NCI-H1694 treated with DMSO at 0.1 percent for 48 hours (cell line): ENCODE data around the gene METTL14.

Experiments used
- DNase-seq: peaks from one replicate; lab custom pipeline; 2025; lab: John Stamatoyannopoulos, UW

Gene METTL14

DNA sequence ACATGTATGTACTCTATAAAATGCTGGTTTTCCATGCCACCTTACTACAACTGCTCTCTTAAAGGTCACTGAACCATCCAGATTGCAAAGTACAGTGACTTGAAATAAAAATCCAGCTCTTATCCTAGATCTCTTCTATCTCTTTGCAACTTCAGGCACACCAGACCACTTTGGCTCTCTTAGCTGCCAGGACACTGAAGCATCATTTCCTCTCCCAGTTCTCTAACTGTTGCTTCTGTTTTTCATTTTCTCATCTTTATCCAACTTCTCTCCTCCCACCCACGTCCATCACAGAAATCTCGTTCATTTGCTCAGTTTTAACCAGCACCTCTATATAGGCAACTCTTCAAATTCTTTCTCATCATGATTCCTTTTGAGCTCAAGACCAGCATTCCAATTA lies 74.3 kb downstream of the METTL14 start:
- DNase-seq = no peak

- DNase-seq = no peak
Observed at GRCh38 chr4:118760092-118760491, 74.9 kb downstream of the METTL14 start.

DNA sequence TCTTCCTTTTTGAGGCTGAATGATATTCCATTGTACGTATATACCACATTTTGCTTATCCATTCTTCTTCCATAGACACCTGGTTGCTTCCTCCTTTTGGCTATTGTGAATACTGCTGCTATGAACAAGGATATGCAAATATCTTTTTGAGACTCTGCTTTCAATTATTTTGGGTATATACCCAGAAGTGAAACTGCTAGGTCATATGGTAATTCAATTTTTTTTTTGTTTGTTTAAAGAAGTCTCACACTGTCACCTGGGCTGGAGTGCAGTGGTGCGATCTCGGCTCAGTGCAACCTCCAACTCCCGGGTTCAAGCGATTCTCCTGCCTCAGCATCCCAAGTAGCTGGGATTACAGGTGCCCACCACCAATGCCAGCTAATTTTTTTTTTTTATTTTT lies 75.3 kb downstream of the METTL14 start:
- DNase-seq = no peak

GRCh38 chr4:118761397-118762016 lies 76.3 kb downstream of the METTL14 start:
- DNase-seq = no peak

DNA sequence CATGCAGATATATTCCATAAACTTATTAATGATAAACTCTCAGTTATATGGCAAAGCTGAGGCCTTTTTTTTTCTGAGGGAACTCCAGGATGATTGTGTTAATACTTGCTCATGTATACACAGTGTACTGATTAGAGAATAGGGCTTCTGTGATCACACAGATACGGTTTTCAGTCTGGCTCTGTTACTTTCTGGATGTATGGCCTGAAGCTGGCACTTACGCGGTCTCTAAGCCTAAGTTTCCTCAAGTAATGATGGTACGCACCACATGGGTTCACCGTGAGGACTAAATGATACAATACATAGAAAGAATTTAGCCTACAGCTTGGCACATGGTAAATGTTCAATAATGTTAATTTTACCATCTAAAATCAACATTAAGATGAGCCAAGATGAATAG lies 77.0 kb downstream of the METTL14 start:
- no peak for DNase-seq

DNA sequence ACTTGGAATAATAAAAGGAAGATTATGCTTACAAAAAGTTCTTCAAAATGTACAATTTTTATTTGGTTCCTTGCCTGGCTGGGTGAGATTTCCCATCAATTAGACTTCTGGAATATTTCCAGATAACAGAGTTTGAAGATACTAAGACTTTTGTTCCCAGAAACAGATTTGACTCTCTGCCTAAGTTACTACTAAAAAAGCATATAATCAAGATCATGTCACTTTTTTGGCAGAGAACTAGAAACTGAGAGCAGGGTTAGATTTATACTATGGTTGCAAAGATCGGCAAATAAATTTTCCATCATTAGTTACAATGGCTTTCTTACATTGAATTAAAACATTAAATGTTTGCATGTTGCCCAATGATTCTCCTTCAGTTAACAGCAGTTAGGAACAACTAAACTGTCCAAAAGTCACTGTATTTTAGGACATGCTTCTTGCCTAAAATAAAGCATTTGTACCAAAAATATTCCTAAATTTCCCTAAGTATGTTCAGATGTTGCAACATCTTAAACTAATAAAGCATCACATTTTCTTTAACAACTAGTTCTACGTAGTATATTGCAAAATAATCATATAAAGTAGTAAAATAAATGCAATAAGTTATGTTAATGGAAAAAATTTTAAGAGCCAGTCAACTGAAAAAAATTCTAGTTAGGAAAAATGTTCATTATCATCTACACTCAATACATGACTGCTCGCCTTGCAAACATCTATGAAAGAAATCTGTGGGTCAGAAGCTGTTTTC lies 77.7 kb downstream of the METTL14 start:
- no peak for DNase-seq
